HG02973 (cell line): Measurements from ENCODE around the gene PDE11A.
"Not testable (repeated sequence)": the region's sequence is repeated elsewhere in the genome, so short reads cannot be mapped to it uniquely, and the experiment has no call there.

ENCODE experiments used
- ATAC-seq: cut with Tn5 transposase; IDR thresholded peaks from one replicate; pipeline ENCODE4 v1.9.1; 2021; ENCODE audit warnings: moderate library complexity; ENCODE audit not compliant: unreplicated experiment

Gene PDE11A

DNA sequence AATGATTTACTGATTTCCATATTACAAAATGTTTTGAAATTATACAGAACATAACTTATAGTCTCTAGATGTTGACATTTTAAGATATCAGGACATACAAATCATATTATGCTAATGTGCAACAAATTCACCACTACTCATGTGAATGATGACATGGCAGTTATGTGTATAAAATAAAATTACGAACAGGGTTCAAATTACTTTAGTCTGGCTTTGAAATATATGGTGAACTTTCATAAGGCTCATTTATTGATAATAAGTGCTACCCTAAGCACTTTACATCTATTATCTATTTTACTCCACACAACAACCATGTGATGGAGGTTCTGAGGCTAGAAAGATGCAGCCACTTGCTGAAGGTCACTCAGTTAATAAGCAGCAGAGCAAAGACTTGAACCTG lies 62.8 kb downstream of the PDE11A start:
- no peak for ATAC-seq

DNA sequence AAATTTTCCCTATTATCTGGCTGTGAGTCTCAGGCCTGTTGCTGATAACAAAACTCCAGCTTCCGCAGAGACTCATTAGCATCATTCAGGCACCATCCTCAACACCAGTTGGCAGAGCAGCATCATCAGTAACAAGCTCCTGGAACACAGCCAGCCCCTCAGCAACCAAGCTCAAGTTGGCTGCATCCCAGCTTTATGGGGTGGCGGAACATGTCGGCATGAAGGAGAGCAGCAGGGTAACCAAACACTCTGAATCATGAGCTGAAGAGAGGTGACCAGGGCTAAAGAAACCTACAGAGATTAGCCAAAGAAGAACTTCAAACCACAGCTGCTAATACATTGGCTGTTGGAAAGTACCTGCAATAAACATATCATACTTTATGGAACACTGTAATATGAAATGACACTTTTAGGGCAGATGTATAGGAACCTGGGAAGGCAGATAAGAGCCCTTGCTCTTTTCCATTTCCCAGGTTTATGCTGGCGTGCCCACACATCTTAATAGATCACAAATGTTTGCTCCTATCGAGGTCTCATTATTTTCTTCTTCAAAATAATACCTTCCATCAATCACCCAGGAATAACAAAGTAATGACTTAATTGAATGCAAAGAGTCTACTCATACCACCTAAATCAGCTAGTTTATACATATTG lies 63.8 kb downstream of the PDE11A start:
- ATAC-seq = no peak

DNA sequence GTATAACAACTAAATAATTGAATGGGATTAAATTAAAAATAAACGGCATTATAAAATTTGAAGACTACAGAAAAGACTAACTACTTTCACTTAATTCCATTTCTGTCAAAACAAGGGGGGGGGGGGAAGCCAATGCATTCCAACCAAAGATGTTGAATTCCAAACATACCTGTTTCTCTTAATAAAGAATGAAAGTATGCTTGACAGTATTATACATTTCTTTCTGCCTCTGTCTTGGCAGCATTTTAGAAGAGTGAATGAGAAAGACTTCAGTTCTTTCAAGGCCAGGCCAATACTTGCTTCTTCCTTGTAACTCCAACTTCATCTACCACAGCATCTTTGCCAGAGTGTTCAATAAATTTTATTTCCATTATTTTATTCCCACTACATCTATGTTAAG lies 65.9 kb downstream of the PDE11A start:
- ATAC-seq = no peak

DNA sequence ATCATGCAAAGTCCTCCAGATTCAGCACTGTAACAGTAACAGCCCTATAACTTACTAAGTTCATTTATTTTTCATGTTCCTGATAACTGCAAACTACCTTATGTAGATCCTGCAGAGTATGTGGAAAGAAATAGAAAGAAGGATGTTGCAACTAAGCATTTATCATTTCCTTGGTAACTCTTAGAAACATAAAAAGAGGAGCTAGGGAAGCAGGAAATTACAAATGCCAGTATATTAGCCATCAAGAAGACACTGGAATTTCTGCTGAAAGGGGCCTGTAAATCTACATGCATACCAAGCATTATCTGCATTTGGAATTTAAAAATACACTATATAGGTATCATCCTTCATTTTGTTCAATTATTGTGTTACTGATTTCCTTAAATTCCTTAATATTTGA lies 66.8 kb downstream of the PDE11A start:
- ATAC-seq = no peak

DNA sequence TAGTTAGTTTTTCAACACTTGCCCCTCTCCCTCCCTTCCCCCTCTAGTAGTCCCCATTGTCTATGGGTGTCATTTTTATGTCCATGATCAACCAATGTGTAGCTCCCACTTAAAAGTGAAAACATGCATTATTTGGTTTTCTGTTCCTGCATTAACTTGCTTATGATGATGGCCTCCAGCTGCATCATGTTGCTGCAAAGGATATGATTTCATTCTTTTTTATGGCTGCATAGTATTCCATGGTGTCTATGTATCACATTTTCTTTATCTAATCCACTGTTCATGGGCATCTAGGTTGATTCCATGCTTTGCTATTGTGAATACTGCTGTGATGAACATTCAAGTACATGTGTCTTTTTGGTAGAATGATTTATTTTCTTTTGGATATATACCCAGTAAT lies 70.5 kb downstream of the PDE11A start:
- ATAC-seq = no peak

DNA sequence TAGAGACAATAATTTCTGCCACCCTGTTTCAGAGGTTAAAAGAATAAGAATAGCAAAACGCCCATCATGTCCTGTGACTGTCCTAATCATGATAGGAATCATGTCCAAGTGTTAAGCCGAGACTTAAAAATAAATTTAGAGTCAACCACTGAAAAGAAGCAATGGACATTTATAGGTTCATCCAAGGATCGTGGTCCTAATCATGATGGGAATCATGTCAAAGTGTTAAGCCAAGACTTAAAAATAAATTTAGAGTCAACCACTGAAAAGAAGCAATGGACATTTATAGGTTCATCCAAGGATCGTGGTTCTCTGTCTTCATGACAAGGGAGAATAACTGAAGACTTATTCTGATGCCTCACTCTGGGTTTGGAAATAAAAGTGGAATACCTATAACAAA lies 73.6 kb downstream of the PDE11A start:
- no peak for ATAC-seq

DNA sequence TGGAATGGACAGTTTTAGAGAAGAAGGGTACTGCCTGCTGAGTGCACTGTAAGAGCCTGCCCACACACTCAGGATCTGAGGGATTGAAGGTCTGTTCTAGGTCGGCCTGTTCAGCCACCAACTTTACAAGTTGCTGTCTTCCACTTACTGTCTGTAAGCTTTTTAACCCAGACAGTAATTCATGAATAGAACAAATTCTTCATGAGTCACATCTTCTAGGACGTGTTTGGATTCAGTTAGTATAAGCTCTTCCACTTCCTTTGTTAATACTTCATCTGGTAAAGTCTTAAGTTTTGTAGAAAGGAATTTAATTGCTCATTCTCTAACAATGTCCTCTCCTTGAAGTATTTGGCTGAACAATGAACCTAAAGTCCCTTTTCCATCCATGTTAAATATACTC lies 74.6 kb downstream of the PDE11A start:
- no peak for ATAC-seq

DNA sequence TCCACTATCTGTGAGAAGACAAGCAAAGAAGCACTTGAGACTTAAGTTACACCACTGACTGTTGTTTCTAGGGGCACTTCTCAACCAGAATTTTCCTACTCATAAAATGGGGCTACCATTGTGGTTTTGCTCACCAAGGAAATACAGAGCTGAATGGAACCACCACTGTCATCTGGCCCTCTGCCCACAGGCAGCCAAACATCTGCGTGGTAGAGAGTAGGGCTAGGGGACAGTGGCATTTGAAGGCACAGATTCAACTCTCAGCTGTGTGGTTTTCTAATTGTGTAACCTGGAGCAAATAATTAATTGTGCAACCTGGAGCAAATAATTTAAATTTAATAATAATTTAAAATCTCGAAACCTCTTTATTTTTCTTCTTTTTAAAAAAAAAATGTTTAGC lies 79.6 kb downstream of the PDE11A start:
- ATAC-seq = no peak

DNA sequence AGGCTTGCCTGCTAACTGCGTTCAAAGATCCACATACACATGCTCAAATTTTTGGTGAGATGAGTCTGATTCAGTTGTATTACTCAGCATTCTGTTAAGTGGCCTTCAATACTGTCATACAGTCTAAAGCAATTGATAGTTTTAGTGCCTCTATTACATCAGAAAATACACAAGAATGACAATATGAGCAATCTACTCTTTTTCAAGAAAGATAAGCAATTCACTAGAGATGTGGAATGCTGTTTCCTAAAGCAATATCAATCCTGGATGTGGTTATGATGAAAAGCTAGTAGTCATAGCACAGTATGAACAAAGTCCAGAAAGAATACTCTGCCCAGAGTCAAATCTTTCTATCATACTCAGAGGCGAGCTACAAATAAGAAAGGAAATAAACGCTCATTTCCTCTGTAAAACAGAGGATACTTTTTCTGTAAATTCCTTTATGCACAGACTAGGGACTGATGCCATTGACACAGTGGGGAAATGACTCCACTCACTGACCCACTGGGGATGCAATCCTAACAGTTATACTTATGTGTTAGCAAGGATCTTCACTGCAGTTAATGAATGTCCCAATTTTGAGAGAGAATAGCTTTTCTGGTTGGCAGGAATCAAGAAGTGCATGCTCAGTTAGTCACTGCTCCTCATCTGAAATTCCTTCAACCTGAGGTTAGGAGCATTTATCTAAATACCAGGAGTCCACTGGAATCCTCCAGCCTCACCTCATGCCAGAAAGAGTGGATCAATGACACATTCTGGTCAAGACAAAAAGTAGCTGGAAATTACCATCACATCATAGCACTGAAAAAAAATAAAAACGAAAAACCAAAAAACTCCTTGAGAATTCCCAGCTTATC lies 83.3 kb downstream of the PDE11A start:
- no peak for ATAC-seq

DNA sequence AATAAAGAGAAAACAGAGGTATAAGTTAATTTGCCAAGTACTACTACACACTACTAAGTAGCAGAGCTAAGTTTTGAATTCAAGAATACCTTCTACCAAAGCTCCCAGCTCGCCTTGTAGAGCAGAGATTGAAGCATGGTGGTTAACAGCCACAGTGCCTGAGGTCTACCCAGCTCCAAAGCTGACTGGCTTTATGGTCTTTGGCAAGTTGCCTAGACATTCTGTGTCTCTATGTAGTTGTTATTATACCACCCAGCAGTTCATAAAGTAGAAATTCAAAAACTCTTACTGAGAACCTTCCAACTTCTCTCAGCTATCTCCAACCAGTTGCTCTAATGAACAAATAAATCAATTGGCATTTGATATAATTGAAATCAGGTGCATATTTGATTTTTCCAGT lies 87.8 kb downstream of the PDE11A start:
- no peak for ATAC-seq

DNA sequence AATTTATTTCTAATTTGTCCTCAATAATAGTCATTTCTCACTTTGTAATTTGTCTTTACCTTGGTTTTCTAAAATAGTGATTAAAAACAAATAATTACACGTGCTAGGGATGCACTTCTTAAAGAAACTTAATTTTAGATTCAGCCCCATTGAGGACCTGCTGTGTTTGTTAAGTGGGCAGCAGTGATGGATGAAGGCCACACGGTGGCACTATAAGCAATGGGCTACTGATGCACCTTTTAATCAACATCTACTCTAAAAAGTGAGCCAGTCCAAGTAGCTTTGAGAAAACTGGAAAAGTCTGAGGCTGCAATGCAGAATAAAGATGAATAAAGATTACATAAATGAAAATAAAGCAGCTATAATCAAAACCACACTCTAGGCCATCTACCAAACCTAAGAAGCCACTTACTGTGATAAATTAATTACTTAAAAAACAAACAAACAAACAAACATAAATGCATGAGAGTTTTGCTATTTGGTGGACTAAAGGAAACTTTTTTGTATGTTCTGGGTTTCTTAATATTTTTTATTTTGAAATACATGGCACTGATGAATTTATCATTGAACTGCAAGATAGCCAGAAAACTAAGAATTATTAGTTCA lies 89.3 kb downstream of the PDE11A start:
- ATAC-seq = peak; percentile 89

DNA sequence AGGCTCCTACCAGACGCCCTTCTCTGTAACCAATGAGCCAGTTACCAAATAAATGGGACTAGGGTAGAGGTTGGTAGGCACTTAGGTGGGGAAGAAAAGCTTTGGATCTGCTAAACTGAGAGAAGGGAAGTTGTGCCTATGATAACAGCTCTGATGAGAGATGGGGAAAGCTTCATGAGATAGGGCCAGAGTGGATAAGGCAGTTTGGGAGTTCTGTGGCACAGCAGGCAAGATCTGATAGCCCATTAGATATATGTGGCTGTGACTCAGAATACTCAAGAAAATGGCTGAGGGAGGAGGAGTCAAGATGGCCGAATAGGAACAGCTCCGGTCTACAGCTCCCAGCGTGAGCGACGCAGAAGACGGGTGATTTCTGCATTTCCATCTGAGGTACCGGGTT lies 99.8 kb downstream of the PDE11A start:
- no peak for ATAC-seq

DNA sequence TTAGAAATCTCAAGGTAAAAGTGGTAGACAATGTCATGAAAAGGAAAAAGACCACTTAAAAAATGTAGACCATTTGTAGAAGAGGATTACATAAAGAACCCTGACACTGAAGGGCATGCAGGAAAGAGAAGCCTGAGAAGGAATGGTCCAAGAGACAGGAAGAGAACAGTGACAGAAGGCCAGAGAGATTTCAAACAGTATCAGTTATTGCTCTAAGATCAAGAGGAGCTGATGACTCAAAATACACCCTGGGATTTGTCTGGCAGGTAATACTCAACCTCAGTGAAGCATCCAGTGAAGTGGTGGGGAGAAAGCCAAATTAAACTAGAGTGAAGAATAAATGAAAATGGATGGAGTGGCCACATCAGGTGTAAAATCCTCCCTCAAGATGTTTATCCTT lies 100.5 kb downstream of the PDE11A start:
- no peak for ATAC-seq

DNA sequence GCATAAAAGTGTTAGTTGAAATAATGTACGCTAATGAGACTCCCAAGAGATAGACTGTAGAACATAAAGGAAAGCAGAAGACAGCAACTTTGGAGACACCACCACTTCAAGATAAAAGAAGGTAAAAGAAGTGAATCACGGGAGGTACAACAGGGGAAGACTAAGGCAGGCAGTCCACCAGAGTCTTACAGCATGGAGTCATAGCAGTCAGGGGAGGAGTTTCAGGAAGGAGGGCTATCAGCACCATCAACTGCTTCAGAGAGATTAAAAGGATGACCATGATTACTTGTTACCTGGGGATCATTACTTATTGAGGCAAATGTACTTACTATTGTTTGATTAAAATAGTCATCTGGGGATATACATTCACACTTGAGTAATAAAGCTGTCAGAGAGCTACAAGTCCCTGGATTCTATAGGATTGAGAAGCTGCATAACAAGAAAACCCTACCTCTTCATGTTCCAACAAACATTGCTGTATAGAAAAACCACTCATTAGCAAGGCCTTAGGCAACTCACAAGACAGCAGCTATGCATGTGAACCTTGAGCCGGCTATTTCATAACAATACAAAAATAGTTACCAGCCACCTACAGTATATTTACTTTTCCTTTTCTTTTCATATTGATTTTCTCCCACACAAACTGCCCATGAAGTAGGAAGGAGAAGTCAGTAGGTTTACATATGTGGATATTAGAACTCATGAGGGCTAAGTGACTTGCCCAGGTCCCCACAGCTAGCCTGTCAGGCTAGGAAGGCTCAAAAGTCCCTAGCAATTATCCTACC lies 101.7 kb downstream of the PDE11A start:
- no peak for ATAC-seq

DNA sequence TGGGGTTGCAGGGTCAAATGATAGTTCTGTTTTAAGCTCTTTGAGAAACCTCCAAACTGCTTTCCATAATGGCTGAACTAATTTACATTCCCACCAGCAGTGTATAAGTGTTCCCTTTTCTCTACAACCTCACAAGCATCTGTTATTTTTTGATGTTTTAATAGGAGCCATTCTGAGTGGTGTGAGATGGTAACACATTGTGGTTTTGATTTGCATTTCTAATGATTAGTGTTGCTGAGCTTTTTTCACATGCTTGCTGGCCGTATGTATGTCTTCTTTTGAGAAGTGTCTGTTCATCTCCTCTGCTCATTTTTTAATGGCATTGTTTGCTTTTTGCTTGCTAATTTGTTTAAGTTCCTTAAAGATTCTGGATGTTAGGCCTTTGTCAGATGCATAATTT lies 107.7 kb downstream of the PDE11A start:
- no peak for ATAC-seq

DNA sequence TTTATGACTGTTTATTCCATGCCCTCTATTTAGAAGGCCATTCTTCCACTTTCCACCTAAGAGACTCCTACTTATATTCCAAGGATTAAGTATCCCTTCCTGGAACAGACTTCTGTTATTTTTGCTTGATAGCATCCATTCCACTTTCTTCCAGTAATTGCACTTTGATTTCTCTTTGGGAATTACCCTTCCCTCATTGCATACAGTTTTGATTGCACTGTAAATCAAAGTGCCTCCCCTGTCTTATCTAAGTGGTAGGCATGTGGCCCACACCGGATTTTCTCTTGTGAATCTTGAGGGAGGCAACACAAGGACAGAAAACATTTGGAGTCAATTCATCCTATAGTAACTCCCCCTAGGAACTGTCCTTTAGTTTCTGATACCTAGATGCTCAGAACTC lies 120.4 kb downstream of the PDE11A start:
- no peak for ATAC-seq

DNA sequence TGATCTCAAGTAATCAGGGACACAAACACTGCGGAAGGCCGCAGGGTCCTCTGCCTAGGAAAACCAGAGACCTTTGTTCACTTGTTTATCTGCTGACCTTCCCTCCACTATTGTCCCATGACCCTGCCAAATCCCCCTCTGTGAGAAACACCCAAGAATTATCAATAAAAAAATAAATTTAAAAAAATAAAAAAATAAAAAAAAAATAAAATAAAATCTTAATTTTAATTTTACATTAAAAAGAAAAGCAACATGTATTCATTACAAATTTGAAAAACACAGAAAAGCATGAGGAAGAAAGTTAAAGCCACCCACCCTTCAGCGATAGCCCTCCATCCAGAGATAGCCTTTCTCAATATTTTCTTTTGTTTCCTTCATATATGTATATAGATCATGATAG lies 125.0 kb downstream of the PDE11A start:
- not testable (repeated sequence) for ATAC-seq

DNA sequence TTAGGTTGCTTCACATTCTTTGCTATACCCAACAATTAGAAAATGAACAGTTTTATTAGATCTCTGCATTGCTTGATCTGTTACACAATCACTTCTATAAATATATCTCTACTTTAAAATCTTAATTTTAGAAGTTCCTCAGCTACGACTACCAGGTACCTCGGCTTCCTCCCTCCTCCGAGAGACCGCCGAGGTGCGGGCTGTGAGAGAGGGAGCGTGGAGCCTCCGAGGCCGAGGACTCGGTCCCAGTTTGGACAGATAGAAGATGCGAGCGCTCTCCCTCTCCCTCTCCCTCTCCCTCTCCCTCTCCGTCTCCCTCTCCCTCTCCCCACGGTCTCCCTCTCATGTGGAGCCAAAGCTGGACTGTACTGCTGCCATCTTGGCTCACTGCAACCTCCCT lies 128.0 kb downstream of the PDE11A start:
- not testable (repeated sequence) for ATAC-seq

DNA sequence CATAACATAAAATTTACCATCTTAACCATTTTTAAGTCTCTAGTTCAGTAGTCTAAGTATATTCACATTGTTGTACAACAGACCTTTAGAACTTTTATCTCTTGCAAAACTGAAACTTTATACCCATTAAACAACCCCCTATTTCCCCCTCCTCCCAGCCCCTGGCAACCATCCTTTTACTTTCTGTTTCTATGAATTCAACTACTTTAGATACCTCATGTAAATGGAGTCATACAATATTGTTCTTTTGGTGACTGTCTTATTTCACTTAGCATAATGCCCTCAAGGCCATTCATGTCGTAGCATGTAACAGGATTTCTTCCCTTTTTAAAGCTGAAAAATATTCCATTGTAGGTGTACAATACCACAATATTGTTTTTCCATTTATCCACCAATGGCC lies 129.8 kb downstream of the PDE11A start:
- ATAC-seq = no peak

DNA sequence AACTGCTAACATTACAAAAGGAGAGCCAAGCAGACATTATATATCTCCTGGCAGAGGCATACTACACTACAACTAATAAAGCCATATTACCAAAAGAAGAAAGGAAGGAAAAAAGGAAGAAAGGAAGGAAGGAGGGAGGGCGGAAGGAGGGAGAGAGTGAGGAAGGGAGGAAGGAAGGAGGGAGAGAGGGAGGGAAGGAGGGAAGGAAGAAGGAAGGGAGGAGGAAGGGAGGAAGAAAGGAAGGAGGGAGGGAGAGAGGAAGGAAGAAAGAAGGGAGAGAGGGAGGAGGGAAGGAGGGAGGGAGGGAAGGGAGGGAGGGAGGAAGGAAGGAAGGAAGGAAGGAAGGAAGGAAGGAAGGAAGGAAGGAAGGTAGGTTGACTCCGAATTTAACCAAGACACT lies 133.4 kb downstream of the PDE11A start:
- ATAC-seq = no peak

DNA sequence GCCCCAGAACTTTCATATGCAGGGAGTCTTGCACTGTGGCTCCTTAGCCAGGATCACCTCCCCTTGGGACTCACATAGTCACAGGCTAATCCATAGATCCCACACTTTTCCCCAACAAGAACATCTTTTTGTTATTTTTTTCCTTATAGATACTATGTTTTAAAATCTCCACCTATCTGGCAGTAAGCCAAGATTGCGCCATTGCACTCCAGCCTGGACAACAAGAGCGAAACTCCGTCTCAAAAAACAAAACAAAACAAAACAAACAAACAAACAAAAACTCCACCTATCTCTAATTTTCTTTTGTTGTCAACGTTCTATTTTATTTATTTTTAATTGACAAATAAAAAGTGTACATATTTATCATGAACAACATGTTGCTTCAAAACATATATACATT lies 141.7 kb downstream of the PDE11A start:
- no peak for ATAC-seq
